PFSK-1 (cell line): Measurements from ENCODE around the gene GRK3.

ENCODE experiments used
- POLR2AphosphoS5 ChIP-seq: IDR thresholded peaks from 2 replicates; pipeline ENCODE4 v1.6.1; 2012; ENCODE audit warnings: low read depth, mild to moderate bottlenecking, control low read depth, low read length, moderate library complexity
- TF ChIP-seq, protein P1 (sequence below), 2 experiments: IDR thresholded peaks; 2 replicates each; pipeline versions ENCODE4 v1.6.1 to v1.8.0; 2011 to 2012; ENCODE audit warnings: low read depth in 2 of 2, low read length in 2 of 2, control low read depth in 1 of 2, inconsistent platforms in 1 of 2, mild to moderate bottlenecking in 1 of 2, moderate library complexity in 1 of 2; ENCODE audit not compliant: insufficient read depth in 1 of 2

DNA sequence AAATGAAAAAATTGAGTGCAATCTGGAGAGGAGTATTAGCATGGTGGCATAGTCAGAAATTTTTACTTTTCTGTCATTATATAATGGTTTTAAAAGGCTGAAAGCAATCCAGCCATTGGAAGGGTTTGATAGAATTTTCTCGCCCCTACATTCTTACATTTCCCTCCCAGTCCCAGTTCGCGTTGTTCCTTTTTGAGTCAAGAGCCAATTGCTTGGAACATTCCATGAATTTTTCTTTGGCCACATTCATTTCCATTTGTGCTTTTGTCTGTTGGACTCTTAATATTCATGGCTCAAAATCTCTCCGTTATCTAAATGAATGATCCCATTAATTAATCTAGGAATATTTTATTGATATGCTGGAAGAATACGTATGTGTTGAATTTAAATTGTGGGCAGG lies 66.0 kb downstream of the GRK3 start:
- TF ChIP-seq, protein P1, sequence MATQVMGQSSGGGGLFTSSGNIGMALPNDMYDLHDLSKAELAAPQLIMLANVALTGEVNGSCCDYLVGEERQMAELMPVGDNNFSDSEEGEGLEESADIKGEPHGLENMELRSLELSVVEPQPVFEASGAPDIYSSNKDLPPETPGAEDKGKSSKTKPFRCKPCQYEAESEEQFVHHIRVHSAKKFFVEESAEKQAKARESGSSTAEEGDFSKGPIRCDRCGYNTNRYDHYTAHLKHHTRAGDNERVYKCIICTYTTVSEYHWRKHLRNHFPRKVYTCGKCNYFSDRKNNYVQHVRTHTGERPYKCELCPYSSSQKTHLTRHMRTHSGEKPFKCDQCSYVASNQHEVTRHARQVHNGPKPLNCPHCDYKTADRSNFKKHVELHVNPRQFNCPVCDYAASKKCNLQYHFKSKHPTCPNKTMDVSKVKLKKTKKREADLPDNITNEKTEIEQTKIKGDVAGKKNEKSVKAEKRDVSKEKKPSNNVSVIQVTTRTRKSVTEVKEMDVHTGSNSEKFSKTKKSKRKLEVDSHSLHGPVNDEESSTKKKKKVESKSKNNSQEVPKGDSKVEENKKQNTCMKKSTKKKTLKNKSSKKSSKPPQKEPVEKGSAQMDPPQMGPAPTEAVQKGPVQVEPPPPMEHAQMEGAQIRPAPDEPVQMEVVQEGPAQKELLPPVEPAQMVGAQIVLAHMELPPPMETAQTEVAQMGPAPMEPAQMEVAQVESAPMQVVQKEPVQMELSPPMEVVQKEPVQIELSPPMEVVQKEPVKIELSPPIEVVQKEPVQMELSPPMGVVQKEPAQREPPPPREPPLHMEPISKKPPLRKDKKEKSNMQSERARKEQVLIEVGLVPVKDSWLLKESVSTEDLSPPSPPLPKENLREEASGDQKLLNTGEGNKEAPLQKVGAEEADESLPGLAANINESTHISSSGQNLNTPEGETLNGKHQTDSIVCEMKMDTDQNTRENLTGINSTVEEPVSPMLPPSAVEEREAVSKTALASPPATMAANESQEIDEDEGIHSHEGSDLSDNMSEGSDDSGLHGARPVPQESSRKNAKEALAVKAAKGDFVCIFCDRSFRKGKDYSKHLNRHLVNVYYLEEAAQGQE (IDR thresholded peaks at IDR 0.05; ENCODE audit: insufficient read depth in 1 of 2, low read depth in 2 of 2, low read length in 2 of 2), result no peak
- TF ChIP-seq POLR2AphosphoS5, result no peak
